ENCODE results near the gene MED1.

MED1 gene

GRCh38 chr17:39365242-39365641 is 85.8 kb downstream of the MED1 start:
- Histone ChIP-seq H3K27me3 (ENCODE audit: control insufficient read depth, insufficient read depth, low read length, poor library complexity, severe bottlenecking) (no peaks in the 10 kb centered on the region), H3K4me3 (ENCODE audit: insufficient read depth, low read depth, low read length) (no peak overlapping the region), H3K27ac (ENCODE audit: insufficient read depth, low read depth, low read length, poor library complexity, severe bottlenecking) (no peak overlapping the region), H3K36me3 (ENCODE audit: control insufficient read depth, insufficient read depth, low read length) (no peaks in the 10 kb centered on the region), H3K9me3 (ENCODE audit: control insufficient read depth, low read length) (no peaks in the 10 kb centered on the region), H3K4me1 (ENCODE audit: control insufficient read depth, insufficient read depth, low read length) (no peaks in the 10 kb centered on the region)
- WGBS, 2 experiments: 93 to 94% methylated on average over 4 of the region's 4 CpGs

- no peaks in the 10 kb centered on the region for H3K27me3 ChIP-seq (ENCODE audit: control insufficient read depth, insufficient read depth, low read length, poor library complexity, severe bottlenecking)
- H3K9me3 ChIP-seq (ENCODE audit: control insufficient read depth, low read length): no peaks in the 10 kb centered on the region
- no peak overlapping the region for H3K27ac ChIP-seq (ENCODE audit: insufficient read depth, low read depth, low read length, poor library complexity, severe bottlenecking)
- H3K4me1 ChIP-seq (ENCODE audit: control insufficient read depth, insufficient read depth, low read length): no peaks in the 10 kb centered on the region
- H3K36me3 ChIP-seq (ENCODE audit: control insufficient read depth, insufficient read depth, low read length): no peaks in the 10 kb centered on the region
- no peak overlapping the region for H3K4me3 ChIP-seq (ENCODE audit: insufficient read depth, low read depth, low read length)
- WGBS, 2 experiments: 88% methylated on average over 7 to 8 of the region's 8 CpGs
Observed at GRCh38 chr17:39364236-39365025, 86.6 kb downstream of the MED1 start.

DNA sequence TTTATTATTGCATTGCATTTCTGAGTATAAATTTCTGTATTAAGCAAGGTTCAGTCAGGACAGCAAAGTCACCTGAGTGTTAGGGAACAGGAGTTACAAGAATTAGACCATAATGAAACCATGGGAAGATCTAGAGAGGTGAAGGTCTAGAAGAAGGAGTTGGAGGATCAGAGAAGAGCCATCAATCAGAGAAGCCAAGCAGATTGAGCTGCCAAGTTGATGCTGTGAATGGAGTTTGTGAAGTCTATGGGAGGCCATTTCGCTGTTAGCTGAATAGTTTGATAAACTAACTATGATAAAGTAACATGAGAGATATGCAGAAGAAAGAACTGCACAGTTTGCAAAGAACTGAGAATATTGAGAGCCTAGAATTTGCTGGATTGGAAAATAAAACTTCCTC is 90.0 kb downstream of the MED1 start:
- H3K27ac ChIP-seq (ENCODE audit: insufficient read depth, low read depth, low read length, poor library complexity, severe bottlenecking): no peak overlapping the region
- H3K36me3 ChIP-seq (ENCODE audit: control insufficient read depth, insufficient read depth, low read length): no peaks in the 10 kb centered on the region
- no peaks in the 10 kb centered on the region for H3K4me1 ChIP-seq (ENCODE audit: control insufficient read depth, insufficient read depth, low read length)
- 86 to 94% methylated on average over 1 of the region's 1 CpG for WGBS, 2 experiments
- H3K4me3 ChIP-seq (ENCODE audit: insufficient read depth, low read depth, low read length): no peak overlapping the region
- no peaks in the 10 kb centered on the region for H3K27me3 ChIP-seq (ENCODE audit: control insufficient read depth, insufficient read depth, low read length, poor library complexity, severe bottlenecking)
- no peaks in the 10 kb centered on the region for H3K9me3 ChIP-seq (ENCODE audit: control insufficient read depth, low read length)

DNA sequence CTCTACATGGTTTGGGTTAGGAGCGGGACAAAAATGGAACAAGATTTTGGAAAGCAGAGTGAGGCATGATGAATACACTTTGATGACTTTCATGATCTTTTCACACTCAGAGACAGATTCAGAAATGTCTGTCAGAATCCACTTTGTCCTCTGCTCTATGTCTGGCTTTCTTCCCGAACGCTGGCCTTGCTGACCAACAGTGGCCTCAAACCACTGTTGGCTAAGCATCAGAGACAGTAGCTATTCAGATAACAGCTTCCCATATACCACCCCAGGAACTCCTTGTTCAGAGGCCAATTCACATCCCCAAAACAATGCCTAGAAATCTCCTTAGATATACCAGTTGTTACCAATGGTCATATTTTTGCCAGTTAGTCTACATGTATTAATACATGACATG is 90.5 kb downstream of the MED1 start:
- Histone ChIP-seq H3K36me3 (ENCODE audit: control insufficient read depth, insufficient read depth, low read length) (no peaks in the 10 kb centered on the region), H3K4me3 (ENCODE audit: insufficient read depth, low read depth, low read length) (no peak overlapping the region), H3K4me1 (ENCODE audit: control insufficient read depth, insufficient read depth, low read length) (no peaks in the 10 kb centered on the region), H3K27me3 (ENCODE audit: control insufficient read depth, insufficient read depth, low read length, poor library complexity, severe bottlenecking) (no peaks in the 10 kb centered on the region), H3K27ac (ENCODE audit: insufficient read depth, low read depth, low read length, poor library complexity, severe bottlenecking) (no peak overlapping the region), H3K9me3 (ENCODE audit: control insufficient read depth, low read length) (no peaks in the 10 kb centered on the region)
- WGBS, 2 experiments: 95 to 98% methylated on average over 3 of the region's 3 CpGs

- Histone ChIP-seq H3K4me1 (ENCODE audit: control insufficient read depth, insufficient read depth, low read length) (no peaks in the 10 kb centered on the region), H3K9me3 (ENCODE audit: control insufficient read depth, low read length) (no peaks in the 10 kb centered on the region), H3K27me3 (ENCODE audit: control insufficient read depth, insufficient read depth, low read length, poor library complexity, severe bottlenecking) (no peaks in the 10 kb centered on the region), H3K27ac (ENCODE audit: insufficient read depth, low read depth, low read length, poor library complexity, severe bottlenecking) (no peak overlapping the region), H3K36me3 (ENCODE audit: control insufficient read depth, insufficient read depth, low read length) (no peaks in the 10 kb centered on the region), H3K4me3 (ENCODE audit: insufficient read depth, low read depth, low read length) (no peak overlapping the region)
- no CpG with 5 or more reads among the region's 1 CpG for WGBS, 2 experiments
Observed at GRCh38 chr17:39359994-39360393, 91.1 kb downstream of the MED1 start.

DNA sequence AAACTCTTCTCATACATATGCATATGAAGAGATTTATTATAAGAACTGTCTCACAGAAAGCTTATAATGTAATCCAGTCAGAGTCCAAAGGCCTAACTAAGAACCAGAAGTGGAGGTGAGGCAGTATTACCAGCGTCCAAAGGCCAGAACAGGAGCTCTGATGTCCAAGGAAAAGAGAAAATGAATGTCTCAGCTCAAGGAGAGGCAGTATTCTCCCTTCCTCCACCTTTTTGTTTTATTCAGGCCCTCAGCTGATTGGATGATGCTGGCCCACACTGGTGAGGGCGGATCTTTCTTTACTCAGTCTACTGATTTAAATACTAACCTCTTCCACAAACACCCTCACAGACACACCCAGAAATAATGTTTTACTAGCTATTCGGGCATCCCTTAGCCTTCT is 93.1 kb downstream of the MED1 start:
- no peaks in the 10 kb centered on the region for H3K9me3 ChIP-seq (ENCODE audit: control insufficient read depth, low read length)
- no peaks in the 10 kb centered on the region for H3K36me3 ChIP-seq (ENCODE audit: control insufficient read depth, insufficient read depth, low read length)
- H3K4me1 ChIP-seq (ENCODE audit: control insufficient read depth, insufficient read depth, low read length): no peaks in the 10 kb centered on the region
- H3K4me3 ChIP-seq (ENCODE audit: insufficient read depth, low read depth, low read length): no peak overlapping the region
- H3K27ac ChIP-seq (ENCODE audit: insufficient read depth, low read depth, low read length, poor library complexity, severe bottlenecking): no peak overlapping the region
- WGBS, 2 experiments: 80 to 88% methylated on average over 3 of the region's 3 CpGs
- H3K27me3 ChIP-seq (ENCODE audit: control insufficient read depth, insufficient read depth, low read length, poor library complexity, severe bottlenecking): no peaks in the 10 kb centered on the region

GRCh38 chr17:39357488-39357887 is 93.6 kb downstream of the MED1 start:
- Histone ChIP-seq H3K4me3 (ENCODE audit: insufficient read depth, low read depth, low read length) (no peak overlapping the region), H3K9me3 (ENCODE audit: control insufficient read depth, low read length) (no peaks in the 10 kb centered on the region), H3K4me1 (ENCODE audit: control insufficient read depth, insufficient read depth, low read length) (no peaks in the 10 kb centered on the region), H3K36me3 (ENCODE audit: control insufficient read depth, insufficient read depth, low read length) (no peaks in the 10 kb centered on the region), H3K27me3 (ENCODE audit: control insufficient read depth, insufficient read depth, low read length, poor library complexity, severe bottlenecking) (no peaks in the 10 kb centered on the region), H3K27ac (ENCODE audit: insufficient read depth, low read depth, low read length, poor library complexity, severe bottlenecking) (no peak overlapping the region)
- WGBS, 2 experiments: 93 to 94% methylated on average over 8 of the region's 8 CpGs

Measured in ectodermal cell (in vitro differentiated cells).